Measurements from ENCODE around the gene ZMYND11.

ZMYND11 gene

DNA sequence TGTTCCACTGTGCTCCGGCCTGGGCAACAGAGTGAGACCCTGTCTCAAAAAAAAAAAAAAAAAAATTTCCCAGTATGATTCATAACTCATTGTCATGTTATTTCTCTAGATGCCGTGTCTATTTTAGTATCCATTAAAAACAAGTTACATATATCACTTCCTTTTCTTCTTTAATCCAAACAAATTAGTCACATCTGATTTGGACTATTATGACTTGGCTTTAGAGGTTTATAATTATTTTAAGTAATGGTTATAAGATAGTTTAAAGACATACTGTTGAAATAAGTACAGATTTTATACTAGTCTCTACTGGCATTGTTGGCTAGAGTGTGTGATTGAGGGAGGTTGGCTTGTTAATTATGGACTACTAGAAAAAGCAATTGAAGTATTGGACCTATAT lies 53.3 kb downstream of the ZMYND11 start:
- no peak for FAIRE-seq
- DNase-seq (ENCODE audit: extremely low spot score, insufficient read length, low read depth): no peak

DNA sequence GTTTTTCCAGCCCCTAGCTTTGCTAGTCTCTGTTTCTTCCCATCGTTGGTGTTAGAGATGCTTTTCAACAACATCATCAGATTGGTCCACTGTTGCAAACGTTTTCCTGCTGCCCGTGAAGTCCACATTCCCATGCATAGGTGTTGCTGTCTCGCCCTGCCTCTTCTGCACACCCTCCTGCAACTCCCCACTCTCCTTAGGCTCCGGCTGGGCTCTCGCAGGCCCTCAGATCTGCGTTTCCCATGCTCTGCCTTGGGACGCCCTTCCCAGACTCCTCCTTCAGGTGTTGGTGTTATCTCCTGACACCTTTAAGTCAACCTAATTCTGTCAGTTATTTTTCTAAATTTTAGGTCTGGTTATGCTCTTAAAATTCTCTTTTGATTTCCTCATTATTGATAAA lies 55.0 kb downstream of the ZMYND11 start:
- FAIRE-seq: no peak
- DNase-seq (ENCODE audit: extremely low spot score, insufficient read length, low read depth): no peak

DNA sequence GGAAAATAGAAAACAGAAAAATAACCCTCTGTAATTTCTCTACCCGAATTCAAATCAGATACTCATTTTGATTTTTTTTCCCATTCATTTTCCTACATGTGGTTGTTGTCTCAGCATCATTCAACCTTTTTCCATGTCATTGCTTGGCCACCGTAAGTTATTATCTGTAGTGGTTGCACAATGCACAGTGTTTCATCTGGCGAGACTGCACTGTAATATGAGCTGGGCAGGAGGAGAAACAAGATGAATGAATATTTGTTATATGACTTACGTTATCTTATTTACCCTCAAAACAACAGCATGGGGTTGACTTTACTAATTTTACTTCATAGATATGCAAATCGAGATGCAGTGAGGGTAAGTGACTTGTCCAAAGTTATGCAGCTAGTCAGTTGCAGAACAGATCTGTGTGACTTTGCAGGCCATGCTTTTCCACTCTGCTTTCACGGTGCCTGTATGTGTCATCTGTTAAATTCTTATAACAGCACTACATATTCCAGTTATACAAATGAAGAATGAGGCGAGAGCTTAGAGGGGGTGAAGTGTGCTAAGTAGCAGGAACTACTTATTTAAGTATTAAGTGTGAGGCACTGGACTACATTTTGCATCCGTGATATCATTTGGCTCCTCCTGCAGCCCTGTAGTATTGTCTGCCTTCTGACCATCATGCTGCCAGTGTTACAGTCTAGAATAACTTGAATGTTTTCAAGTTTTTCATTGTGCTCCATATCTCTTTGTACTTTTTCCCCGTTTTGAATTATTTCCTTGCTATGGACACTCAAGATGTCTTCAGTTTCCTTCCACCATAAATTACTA lies 56.7 kb downstream of the ZMYND11 start:
- FAIRE-seq: no peak
- DNase-seq (ENCODE audit: extremely low spot score, insufficient read length, low read depth): no peak

DNA sequence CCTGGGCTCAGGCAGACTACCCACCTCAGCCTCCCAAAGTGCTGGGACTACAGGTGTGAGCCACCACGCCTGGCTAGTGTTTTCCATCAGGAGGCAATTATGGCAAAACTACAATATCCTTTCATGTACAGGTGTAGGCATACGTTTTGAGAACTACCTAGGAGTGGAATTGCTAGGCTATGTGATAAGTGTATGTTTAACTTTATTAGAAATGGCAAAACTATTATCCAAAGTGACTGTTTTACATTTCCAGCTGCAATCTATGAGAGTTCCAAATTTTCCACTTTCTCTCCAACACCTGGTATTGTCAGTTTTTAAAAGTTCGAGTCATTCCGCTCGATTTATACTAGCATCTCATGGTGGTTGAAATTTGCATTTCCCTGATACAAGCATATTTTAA lies 59.0 kb downstream of the ZMYND11 start:
- FAIRE-seq: no peak

DNA sequence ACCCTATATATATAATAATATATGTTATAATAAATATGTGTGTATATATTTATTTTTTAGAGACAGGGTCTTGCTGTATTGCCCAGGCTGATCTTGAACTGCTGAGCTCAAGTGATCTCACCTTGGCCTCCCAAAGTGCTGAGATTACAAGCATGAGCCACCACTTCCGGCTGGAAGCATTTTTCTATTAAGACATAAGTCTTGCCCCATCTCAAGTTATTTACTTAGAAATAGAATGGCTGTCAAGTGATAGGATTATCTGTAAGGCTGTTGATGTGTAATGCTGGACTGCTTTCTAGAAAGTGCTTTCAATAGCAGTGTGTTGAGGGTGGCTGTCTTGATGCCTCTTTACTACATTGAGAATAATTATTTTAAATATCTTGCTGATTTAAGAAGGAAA lies 65.2 kb downstream of the ZMYND11 start:
- FAIRE-seq: no peak
- no peak for DNase-seq (ENCODE audit: extremely low spot score, insufficient read length, low read depth)

More for the DNA sequence above, 59.0 kb downstream of the ZMYND11 start:
- no peak for DNase-seq (ENCODE audit: extremely low spot score, insufficient read length, low read depth)

DNA sequence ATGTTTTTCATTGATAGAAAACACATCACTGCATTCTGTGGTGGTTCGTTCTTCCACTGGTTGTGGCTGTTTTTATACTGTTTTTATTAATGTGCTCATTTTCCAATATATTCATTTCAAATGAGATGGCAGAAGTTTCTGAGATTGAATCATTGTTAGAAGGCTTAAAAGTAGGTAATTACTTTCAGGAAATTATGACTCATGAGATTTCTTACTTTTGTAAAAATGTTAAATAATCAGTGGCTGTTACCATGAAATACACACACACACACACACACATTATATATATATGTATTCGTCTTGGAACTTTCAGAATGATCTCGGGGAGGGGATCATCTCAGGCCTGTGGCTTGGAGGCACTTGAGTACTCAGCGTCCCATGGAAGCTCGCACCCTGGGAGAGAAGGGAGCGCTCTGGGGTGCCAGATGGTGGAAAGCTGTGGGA lies 66.1 kb downstream of the ZMYND11 start:
- DNase-seq (ENCODE audit: extremely low spot score, insufficient read length, low read depth): no peak
- no peak for FAIRE-seq

DNA sequence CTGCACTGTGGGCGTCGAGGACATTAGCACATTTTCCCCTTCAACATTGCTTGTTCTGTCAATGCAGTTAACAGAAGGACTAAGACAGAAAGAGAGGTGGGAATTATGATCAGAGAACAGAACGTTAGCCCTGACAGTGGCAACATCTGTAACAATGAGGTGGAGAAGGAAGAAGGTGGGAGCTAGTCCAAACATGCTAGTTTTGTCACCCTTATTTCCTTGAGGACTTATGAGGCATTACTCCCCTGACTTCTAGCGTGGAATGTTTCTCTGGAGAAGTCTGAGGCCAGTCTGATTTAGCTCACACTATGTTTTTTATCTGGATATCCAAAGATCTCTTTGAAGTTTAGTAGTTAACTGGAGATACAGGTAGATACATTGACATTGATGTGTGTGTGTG lies 73.4 kb downstream of the ZMYND11 start:
- FAIRE-seq: no peak
- DNase-seq (ENCODE audit: extremely low spot score, insufficient read length, low read depth): no peak

DNA sequence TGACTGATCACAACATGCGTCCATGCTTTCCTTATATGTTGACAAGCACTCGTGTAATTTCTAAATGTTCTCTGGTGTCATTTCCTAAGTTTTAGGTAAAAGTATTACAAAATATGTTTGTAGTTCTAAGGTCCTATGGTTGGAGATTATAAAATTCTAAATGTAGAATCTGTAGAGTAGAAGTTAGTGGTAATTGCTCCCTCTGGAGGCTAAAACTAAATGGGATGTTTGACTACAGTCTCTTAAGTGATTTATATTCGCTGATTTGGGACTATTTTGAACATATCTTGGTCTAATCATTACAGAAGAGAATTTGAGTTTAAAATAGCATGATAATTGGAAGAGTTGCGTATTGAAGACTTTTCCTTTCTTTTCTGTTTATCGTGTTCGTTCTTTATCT lies 74.1 kb downstream of the ZMYND11 start:
- no peak for FAIRE-seq

DNA sequence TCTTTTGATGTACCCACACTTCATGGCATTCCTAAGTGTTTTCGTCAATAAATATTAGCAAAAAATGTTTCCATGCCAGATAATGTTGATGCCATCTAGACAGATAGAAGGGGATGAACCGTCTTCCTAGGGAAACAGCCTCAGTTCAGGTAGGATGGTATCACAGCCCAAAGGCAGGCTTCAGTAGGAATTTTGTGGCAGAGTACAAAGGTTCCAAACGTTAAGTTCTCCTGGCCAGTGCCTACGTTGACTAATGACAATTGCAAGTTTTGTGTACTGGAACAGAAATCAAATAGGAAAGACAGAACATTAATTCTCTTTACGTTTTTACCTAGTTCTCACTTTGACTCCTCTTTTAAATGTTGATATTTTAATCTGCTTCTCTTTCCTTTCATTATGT lies 75.0 kb downstream of the ZMYND11 start:
- no peak for FAIRE-seq
- DNase-seq (ENCODE audit: extremely low spot score, insufficient read length, low read depth): no peak

More for the DNA sequence above, 74.1 kb downstream of the ZMYND11 start:
- no peak for DNase-seq (ENCODE audit: extremely low spot score, insufficient read length, low read depth)

DNA sequence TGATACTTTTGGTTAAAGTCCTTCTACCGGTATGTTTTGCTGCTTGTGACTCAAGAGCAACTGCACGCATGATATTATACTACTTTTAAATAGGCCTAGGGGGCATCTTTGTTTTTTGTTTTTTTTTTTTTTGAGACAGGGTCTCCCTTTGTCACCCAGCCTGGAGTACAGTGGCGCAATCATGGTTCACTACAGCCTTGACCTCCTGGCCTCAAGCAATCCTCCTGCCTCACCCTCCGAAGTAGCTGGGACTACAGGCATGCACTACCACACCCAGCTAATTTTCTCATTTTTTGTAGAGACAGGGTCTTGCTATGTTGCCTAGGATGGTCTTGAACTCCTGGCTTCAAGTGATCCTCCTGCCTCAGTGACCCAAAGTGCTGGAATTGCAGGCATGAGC lies 80.2 kb downstream of the ZMYND11 start:
- FAIRE-seq (no peak), DNase-seq (ENCODE audit: extremely low spot score, insufficient read length, low read depth) (no peak)

DNA sequence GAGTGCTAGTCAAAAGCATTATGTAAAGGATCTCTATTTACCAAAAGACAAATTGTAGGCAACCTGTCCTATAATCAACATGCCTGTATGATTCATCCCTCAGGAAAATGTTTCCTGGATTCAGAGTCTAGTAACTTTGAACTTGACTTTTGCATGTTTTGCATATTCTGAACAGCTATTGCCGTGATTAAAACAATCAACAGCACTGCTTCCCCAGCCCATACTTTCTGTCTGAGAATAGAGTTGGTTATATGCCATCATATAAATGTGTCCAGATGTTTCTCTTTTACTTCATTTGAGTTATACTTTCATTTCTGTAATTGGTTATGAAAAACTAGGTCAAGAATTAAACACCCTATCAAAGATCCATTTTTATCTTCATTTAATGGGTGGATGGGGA lies 83.5 kb downstream of the ZMYND11 start:
- no peak for FAIRE-seq

DNA sequence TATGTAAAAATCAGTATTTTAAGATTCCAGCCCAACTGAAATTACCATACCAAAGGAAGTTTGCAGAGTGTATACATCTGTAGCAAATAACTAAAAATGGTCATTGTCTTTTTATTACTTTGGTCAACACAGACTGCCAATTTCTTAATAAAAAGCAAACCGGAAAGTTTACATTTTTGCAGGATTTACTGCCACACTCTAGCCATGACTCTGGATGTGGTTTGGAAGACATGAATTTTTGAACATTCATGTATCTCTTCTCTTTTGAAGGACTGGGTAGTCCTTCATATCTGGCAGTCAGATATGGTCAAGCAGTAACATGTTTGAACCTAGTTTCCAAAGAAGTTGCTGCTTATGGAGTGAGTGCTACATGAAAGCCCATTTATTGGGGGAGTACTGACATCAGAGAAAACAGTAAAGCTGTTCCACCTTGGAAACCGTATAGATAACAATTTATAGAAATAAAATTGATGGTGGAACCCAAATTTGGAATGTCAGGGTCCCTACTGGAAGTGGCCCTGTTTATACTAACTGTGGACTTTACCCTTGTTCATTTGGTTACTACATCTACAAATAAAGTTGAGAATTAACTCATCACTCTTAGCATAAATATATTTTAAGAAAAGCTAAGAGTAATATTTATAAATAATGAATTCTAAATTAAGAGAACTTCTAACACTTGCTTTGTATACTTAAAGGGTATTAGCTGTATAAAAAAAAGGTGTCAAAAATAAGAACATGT lies 84.6 kb downstream of the ZMYND11 start:
- no peak for DNase-seq (ENCODE audit: extremely low spot score, insufficient read length, low read depth)
- no peak for FAIRE-seq

More for the DNA sequence above, 83.5 kb downstream of the ZMYND11 start:
- no peak for DNase-seq (ENCODE audit: extremely low spot score, insufficient read length, low read depth)

DNA sequence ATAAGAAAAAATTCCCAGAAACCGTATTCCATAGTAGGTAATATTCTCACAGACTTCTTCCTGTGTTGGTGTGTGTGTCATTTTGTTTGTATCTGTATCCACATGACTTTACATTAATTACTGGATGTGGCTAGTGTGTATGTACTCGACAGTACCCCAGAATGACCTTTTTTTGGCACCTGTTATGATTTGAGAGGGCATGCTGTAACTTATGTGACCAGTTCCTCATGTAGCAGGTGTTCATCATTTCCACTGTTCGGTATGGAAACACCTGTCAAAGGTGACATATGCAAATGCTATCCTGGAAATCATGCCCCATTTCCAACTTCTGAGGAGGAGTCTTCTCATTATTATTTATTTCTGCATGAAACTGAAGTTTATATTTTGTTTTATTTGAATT lies 89.3 kb downstream of the ZMYND11 start:
- no peak for DNase-seq (ENCODE audit: extremely low spot score, insufficient read length, low read depth)

DNA sequence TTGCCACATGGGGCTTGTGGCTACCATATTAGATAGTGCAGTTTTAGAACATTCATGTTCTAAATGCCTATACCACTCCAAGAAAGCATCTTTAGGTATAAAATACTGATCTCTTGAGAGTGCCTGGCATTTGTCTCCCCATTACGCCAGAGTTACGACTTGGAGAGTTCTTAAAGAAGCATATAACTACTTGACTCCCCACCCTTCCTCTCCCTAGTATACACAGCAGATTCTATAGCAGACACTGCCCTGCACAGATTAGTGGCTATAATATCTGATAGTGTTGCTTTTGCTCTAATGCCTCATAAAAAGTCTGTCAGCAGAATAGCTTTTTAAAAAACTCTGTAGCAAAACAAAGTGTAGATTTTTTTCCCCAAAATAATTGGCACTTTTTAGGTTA lies 90.8 kb downstream of the ZMYND11 start:
- no peak for FAIRE-seq
- no peak for DNase-seq (ENCODE audit: extremely low spot score, insufficient read length, low read depth)

More for the DNA sequence above, 89.3 kb downstream of the ZMYND11 start:
- FAIRE-seq: no peak

DNA sequence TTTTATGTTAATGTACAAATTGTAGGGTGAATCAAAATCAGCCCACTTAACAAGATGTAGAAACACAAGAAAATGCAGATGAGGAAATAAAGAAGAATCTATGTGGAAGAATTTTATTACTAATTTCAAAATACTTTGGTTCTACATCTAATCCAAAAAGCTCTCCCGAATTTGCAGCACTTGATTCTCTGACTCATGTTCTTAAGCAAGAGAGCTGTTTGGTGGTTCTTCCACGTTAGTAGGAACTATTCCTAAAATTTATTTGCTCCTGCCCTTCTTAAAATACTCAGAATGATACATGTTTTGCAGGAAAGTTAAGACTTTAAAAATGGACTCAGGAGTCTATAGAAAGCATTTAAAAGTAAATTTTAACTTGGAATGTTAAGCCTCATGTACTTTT lies 91.8 kb downstream of the ZMYND11 start:
- DNase-seq (ENCODE audit: extremely low spot score, insufficient read length, low read depth) (no peak), FAIRE-seq (peak; percentile 61)

DNA sequence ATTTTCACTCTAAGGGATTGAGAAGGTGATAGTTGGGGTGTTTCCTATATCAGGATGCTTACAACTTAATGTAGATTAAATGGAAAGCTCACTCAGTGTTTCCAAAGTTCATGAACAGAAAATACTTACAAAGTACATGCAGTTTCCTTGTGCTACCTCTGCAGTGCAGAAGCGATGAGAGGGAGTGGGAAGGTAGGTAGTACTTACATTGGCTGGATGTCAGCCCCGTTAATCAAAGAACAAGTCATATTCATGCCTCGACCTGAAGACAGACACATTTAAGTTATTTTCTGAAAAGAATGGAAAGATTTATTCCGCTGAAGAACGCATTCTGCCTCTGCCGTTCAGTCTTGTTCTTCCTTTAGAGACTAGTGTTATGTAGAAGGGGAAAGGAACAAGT lies 93.1 kb downstream of the ZMYND11 start:
- FAIRE-seq (no peak), DNase-seq (ENCODE audit: extremely low spot score, insufficient read length, low read depth) (no peak)

DNA sequence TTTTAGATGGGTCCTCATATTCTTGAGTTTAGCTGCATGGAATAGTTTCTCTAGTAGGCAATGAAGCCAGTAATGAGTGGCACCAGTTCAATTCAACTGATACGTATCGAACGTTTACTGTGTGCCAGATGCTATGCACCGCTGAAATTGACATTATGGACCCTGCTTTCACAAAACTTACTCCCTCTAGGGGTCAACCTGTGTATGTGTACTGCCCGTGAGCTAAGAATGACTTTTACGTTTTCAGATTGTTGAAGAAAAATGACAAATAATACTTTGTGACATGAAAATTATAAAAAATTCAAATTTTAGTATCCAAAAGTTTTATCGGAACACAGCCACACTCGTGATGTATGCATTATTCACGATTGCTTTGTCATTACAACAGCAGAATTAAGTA lies 95.5 kb downstream of the ZMYND11 start:
- FAIRE-seq: no peak
- no peak for DNase-seq (ENCODE audit: extremely low spot score, insufficient read length, low read depth)

DNA sequence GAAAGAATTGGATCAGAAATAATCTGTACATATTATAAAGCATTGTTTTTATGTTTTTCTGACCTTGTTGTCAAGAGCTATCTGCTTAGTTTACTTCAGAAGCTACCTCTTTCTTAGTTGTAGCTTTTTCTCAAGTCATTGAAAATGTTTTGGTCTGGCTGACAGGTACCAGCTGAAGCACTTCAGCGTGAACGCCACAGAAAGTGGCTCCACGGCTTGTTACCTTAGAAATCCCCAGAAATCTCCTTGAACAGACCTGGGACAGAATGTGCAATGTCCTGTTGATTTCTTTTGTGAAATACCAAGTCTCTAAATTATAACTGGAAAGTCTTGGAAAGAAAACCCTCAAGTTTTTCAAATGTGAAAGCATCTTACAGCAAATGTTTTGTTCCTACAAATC lies 96.8 kb downstream of the ZMYND11 start:
- no peak for FAIRE-seq

DNA sequence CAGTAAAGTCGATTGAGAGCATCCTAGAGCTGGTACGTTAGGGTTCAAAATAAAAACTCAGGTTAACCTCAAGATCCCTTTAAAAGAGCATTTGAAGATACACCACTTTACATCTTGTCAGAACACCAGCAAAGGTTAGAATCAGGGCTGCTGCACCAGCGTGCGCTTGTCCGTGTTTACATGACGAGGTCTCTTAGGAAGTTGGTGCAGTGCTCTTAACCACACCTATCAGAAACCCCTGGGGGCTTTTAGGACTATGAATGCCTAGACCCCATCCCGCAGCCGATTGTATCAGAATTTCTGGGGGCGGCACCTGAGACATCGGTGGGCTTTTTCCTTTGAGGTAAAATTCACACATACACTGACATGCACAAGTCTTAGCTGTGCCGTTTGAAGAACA lies 97.6 kb downstream of the ZMYND11 start:
- FAIRE-seq: no peak
- DNase-seq (ENCODE audit: extremely low spot score, insufficient read length, low read depth): no peak

More for the DNA sequence above, 96.8 kb downstream of the ZMYND11 start:
- no peak for DNase-seq (ENCODE audit: extremely low spot score, insufficient read length, low read depth)

DNA sequence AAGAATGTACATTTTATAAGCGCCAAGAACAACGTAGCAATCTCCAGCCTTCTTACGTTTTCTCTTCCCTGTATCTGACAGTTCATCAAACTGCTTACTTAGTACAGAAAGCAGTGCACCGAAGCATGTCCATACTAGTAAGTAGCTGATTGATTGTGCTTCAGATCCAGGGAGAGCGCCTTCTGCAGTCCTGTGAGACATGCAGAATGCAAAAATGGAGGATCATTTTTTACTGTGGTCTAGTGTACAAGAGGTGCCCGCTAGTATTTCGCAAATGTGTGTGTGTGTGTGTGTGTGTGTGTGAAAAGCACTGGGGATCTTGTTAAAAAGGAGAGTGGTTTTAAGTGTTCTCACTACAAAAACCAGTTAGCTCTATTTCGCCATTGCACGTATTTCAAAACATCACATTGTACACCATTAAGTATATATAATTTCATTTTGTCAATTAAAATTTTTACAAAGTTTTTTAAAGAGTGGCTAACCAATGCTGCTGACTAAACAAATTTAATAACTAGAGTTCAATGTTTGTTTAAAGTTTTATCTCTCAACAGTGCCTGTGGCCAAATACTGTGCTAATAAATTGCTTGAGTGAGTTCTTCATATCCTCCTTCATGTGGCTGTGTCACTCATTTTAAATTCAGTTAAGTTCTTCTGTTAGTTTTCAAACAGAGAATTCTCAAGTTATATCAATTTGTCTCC lies 99.6 kb downstream of the ZMYND11 start:
- FAIRE-seq (no peak), DNase-seq (ENCODE audit: extremely low spot score, insufficient read length, low read depth) (no peak)

DNA sequence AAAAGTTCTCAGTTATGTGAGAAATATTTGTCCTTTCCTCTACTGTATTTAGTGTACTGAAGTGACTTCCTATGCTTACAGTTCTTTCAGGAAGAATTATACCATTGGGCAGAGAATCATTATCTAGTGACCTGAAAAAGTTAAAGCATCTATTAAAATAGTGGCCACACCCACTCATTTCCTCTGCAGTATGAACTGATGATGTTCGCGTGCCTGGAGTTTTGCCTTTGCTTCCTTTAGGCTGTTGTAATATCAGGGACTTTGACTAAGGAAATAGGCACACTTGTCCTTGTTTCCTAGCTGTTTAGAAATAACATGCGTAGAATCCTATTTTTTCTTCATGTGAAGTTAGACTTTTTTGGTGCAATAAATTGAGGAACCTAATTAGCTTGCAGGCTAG lies 100.7 kb downstream of the ZMYND11 start:
- FAIRE-seq: no peak
- DNase-seq (ENCODE audit: extremely low spot score, insufficient read length, low read depth): no peak
